NCI-H345 treated with DMSO at 0.1 percent for 48 hours (cell line): ENCODE data around the gene RFT1.
"Not testable (repeated sequence)": the region's sequence is repeated elsewhere in the genome, so short reads cannot be mapped to it uniquely, and the experiment has no call there.

ENCODE experiments used
- DNase-seq: peaks from one replicate; lab custom pipeline; 2025; ENCODE audit not compliant: unreplicated experiment; lab: John Stamatoyannopoulos, UW

RFT1 gene

DNA sequence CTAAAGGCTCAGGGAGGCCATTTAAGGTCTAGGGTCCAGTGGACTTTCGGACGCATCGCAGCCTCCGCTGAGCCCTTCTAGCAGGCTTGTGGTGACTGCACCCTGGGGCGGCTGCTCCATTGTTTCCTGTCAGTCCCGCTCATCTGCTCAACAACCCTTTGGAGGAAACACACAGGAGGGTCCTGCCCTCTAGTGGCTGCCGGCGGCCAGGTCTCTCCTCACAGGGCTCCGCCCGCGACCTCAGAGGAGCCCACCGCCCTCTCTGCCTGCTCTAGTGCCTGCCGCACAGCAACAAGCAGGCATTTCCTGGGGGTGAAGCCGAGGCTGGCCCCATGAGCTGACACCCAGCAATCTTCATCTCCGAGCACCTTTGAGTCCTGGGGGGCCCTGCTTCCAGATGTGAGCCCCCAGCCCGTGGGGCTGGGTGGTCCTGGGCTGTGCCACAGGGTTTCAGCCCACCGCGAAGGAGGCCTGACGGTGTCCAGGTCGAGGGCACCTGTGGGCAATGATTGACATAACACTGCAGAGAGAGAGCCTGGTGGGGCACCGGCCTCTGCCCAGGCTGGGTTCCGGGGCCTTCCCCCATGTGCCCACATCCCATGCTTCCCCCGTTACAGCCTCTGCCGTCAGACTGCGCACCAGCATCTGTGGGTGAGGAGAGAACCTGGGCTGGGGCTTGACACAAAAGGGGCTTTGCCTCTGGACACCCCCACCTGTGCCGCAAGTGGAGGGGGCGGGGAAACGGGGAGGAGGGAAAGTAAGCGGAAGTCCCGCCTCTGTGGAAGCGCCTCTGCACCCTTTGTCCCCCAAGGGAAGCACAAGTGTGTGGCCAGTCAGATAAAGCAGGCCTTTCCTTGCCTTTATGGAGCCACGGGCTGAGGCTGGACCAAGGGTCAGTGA, 57.3 kb downstream of the RFT1 start:
- DNase-seq: no peak

- DNase-seq: no peak
These were observed 58.3 kb downstream of the RFT1 start for GRCh38 chr3:53071882-53072431.

- no peak for DNase-seq
These were observed 60.7 kb downstream of the RFT1 start for GRCh38 chr3:53069422-53070068.

GRCh38 chr3:53068176-53068575, 62.1 kb downstream of the RFT1 start:
- DNase-seq: no peak

DNA sequence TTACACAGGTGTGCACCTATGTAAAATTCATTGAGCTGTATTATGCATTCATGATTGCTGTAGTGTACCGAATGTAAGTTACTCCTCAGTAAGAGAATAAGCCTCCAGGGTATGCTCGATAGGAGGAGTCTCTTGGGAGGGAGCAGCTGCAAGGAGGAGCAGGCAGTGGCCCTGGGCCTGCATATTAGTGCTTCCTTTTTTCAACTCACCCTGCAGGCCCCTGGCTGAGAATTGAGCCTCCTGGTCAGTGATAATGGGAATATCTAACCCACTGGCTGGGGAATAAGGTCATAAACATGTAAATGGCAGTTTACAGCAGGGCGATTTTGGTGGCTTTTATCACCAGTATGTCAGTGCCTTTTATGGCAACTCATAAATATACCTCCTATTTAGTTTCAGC, 62.7 kb downstream of the RFT1 start:
- DNase-seq: no peak

GRCh38 chr3:53065841-53066480, 64.3 kb downstream of the RFT1 start:
- no peak for DNase-seq

DNA sequence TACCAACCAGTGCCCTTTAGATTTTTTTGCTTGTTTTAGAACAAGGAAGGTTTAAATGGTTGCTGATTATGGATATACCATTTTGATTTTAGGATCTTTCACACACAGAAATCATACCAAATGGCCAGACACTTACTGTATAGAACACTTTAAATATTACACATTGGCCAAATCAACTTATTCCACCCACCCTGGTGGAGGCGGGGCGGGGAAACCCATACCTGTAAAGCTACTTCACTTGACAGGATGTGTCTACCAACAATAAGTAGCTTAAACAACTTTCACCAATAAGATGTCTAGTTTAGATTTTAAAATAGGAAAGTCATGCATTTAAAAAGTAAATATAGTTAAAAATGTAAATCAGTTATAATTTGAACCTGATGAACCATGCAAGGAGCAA, 67.3 kb downstream of the RFT1 start:
- DNase-seq: no peak

- DNase-seq: no peak
These were observed 73.8 kb downstream of the RFT1 start for GRCh38 chr3:53056442-53056841.

DNA sequence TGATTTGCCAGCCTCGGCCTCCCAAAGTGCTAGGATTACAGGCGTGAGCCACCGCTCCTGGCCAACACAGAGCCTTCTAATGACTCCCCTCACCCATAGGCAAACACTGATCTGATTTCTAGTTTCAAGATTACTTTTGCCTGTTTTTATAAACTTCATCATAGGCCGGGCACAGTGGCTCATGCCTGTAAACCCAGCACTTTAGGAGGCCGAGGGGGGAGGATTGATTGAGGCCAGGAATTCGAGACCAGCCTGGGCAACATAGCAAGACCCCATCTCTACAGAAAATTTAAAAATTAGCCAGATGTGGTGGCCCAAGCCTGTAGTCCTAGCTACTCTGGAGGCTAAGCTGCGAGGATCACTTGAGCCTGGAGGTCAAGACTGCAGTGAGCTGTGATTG, 76.0 kb downstream of the RFT1 start:
- DNase-seq: not testable (repeated sequence)

DNA sequence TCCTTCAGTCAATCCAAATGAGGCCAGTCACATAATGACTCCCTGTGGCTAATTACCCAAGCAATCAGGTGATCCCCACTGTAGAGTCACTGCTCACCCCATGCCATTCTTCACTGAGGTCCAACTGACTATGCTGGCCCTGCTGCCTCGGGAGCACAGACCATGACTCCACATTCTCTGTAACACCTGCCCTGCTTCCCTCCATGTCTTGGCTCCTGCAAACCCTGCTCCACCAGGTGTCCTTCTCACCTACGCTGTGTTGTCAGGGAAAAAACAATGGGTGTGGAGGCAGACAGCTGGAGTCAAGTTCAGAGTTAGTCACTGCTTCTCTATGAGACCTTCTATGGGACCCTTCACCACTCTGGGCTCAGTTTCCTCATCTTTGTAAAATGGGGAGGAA, 78.3 kb downstream of the RFT1 start:
- no peak for DNase-seq

- DNase-seq: no peak
These were observed 80.2 kb downstream of the RFT1 start for GRCh38 chr3:53049987-53050386.

DNA sequence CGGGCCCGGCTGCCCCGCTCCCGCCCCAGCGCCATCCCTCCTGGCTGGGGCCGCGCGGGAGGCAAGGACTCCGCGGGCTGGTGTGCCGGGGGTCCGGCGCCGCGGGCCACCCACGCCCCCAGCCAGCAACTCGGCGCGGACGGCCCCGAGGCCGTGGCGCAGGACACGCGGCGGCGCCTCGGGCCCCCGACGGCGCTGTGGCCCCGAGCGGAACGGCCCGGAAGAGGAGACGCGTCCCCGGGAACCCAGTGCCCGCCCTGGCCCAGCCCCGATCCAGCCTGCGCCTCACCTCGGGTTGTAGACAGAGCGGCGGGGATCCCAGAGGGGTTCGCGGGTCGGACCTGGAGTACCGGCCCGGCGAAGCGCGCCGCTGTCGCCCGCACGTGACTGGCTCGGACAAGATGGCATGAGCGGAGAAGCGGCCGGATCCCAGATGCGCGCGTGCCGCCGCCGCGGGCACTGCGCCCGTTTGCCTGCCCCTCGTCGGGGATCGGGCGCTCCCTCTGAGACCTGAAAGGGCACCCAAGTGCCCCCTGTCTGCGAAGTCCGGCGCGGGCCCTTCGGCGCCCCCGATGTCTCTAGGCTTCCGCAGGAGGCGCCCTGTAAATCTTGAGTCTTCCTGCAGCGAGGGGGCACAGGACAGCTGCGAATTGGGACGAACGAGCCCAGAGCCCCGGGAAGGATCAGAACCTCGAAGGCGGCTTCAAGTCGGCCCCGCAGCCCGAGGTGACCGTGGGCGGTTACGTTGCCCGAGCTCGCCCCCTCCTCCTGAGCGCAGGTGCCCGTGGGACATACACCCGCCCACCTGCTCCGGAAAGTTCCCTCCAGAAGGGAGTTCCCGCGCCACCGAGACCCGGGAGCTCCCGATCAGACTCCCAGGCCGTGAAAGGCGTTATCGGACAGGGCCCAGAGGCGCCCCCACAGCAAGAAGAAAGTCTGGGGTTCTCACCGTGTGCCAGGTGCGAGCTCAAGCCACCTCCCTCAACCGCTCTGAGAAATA, 83.8 kb downstream of the RFT1 start:
- no peak for DNase-seq

- no peak for DNase-seq
These were observed 84.6 kb downstream of the RFT1 start, which contains the start of gene SFMBT1 for GRCh38 chr3:53045518-53046170. Gene SFMBT1 (minus strand): TSS chr3:53046073. CDS start chr3:52969128, 76,945 bp downstream.

DNA sequence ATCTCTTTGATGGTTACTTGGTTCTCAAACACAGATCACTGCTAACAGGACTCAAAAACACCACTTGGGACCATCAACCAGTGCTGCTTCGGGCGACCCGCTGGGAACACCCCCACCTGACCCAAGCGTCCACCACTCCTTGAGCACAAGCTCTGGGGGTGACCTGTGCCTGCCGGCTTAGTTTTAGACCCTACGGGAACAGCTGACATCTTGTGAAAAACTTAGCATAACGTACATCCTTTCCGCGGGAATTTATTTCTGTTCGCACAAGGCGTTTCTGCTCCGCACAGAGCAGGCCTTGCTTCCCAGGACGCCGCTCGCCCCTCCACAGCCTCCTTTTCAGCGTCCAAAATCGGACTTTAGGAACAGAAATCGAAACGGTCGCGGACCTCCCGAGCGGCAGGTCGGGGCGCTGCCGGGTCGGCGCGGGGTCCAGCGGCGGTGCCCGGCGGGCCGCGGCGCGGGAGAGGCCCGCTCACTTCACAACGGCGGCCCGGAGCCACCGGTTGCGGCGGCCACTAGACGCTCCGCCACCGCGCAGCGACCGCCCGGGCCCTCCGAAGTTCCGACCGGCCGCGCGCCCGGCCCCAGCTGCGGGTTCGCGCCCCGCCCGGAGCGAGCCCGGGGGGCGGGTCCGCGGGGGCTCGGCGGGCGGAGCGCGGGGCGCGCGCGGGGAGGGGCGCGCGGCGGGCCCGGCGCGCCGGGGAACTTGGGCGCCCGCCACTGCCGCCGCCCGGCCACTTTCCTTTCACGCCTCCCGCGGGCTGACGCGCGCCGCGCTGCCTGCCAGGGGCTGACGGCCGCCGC, 85.3 kb downstream of the RFT1 start:
- no peak for DNase-seq

GRCh38 chr3:53044371-53044710, 85.9 kb downstream of the RFT1 start:
- no peak for DNase-seq

- no peak for DNase-seq
These were observed 86.5 kb downstream of the RFT1 start for GRCh38 chr3:53043738-53044137.

DNA sequence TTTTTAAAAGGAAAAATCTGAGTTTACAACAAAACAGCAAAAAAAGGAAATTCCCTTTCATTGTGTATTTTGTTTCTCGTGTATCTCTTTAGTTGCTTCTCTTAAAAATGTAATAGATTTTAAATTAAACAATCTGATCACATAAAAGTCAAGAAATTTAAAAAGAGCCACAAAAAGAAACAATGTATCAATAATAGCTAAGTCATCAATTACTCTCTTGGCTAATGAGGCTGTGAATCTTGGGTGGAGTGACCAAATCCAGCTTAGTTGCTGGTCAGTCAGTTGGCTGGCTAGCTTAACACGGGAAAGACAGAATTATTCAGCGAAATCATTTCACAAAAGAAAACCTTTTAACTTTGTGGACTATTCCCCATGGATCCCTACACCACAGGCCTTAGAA, 87.6 kb downstream of the RFT1 start:
- no peak for DNase-seq

DNA sequence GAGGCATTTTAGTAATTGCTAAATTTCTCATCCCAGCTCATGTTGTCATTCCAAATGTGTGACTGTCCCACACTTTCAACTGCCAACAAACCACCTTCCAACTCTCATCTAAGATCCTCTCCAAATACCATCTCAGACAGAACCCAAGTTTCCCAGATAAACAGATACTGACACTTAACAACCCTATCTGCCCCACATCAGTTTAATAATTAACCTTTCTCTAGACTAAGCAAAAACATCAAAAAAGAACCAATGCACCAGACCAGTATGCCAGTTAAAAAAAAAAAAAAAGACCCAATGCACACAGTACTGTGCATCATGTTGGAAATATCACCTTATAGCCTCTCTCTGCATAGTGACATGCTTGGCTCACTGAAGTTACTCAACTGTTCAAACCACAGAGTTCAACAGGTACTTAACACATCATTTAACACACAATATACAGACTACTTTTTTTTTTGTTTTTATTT, 89.8 kb downstream of the RFT1 start:
- DNase-seq: no peak

GRCh38 chr3:53039376-53039752, 90.9 kb downstream of the RFT1 start:
- DNase-seq: no peak
